ENCODE results near the gene UVRAG. TPM values are rescaled to one million over a fixed set of nuclear protein-coding genes. Genes with fewer than 3 reads are reported as not detected.

Gene UVRAG
- total RNA-seq, 6 donors from 2014 or later, result 23.3 to 72.3 (median 28.5) TPM

- Histone ChIP-seq H3K27me3 (no peaks in the 10 kb centered on the region), H3K9me3 (no peaks in the 10 kb centered on the region), H3K36me3 (no peaks in the 10 kb centered on the region), H3K27ac (no peak overlapping the region), H3K4me1 (no peaks in the 10 kb centered on the region), H3K4me3 (no peak overlapping the region)
- WGBS, 2 donors, result 90 to 94% methylated on average over 2 of the region's 2 CpGs
- no peak for TF ChIP-seq POLR2A (IDR thresholded peaks at IDR 0.05)
- TF ChIP-seq POLR2AphosphoS5 (IDR thresholded peaks at IDR 0.05), result no peak
- TF ChIP-seq, protein P1, sequence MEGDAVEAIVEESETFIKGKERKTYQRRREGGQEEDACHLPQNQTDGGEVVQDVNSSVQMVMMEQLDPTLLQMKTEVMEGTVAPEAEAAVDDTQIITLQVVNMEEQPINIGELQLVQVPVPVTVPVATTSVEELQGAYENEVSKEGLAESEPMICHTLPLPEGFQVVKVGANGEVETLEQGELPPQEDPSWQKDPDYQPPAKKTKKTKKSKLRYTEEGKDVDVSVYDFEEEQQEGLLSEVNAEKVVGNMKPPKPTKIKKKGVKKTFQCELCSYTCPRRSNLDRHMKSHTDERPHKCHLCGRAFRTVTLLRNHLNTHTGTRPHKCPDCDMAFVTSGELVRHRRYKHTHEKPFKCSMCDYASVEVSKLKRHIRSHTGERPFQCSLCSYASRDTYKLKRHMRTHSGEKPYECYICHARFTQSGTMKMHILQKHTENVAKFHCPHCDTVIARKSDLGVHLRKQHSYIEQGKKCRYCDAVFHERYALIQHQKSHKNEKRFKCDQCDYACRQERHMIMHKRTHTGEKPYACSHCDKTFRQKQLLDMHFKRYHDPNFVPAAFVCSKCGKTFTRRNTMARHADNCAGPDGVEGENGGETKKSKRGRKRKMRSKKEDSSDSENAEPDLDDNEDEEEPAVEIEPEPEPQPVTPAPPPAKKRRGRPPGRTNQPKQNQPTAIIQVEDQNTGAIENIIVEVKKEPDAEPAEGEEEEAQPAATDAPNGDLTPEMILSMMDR (IDR thresholded peaks at IDR 0.05), result no peak
- no peak for TF ChIP-seq EP300 (IDR thresholded peaks at IDR 0.05)
- ATAC-seq (ENCODE audit: low FRiP score in 2 of 2) (no peak), DNase-seq (no peak)
Observed at GRCh38 chr11:75993126-75993525, 178.1 kb downstream of the UVRAG start.

DNA sequence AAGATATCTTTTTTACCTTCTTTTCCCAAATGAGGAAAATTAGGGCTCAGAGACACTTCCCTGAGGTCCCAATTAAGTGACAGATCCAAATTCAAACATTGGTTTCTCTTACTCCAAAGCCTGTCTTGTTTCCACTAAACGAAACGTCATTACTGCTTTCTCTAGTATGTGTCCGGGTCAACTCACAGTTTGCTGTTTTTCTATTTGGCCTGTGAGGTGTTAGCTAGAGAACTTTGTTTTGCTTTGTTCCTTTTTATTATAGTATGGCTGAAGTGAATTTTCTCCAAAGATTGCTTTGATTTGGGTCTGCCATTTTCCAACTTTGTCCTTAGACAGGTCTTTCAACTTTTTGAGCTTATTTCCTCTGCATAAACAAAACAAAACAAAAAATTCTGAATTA, 179.6 kb downstream of the UVRAG start:
- Histone ChIP-seq H3K27me3 (no peaks in the 10 kb centered on the region), H3K4me3 (no peak overlapping the region), H3K9me3 (no peaks in the 10 kb centered on the region), H3K4me1 (no peaks in the 10 kb centered on the region), H3K36me3 (no peaks in the 10 kb centered on the region), H3K27ac (no peak overlapping the region)
- no peak for ATAC-seq (ENCODE audit: low FRiP score in 2 of 2)
- TF ChIP-seq, protein P1 (IDR thresholded peaks at IDR 0.05), result no peak
- no peak for TF ChIP-seq EP300 (IDR thresholded peaks at IDR 0.05)
- TF ChIP-seq POLR2A (IDR thresholded peaks at IDR 0.05), result no peak
- TF ChIP-seq POLR2AphosphoS5 (IDR thresholded peaks at IDR 0.05), result no peak
- DNase-seq, result no peak
- 84 to 91% methylated on average over 3 of the region's 3 CpGs for WGBS, 2 donors

DNA sequence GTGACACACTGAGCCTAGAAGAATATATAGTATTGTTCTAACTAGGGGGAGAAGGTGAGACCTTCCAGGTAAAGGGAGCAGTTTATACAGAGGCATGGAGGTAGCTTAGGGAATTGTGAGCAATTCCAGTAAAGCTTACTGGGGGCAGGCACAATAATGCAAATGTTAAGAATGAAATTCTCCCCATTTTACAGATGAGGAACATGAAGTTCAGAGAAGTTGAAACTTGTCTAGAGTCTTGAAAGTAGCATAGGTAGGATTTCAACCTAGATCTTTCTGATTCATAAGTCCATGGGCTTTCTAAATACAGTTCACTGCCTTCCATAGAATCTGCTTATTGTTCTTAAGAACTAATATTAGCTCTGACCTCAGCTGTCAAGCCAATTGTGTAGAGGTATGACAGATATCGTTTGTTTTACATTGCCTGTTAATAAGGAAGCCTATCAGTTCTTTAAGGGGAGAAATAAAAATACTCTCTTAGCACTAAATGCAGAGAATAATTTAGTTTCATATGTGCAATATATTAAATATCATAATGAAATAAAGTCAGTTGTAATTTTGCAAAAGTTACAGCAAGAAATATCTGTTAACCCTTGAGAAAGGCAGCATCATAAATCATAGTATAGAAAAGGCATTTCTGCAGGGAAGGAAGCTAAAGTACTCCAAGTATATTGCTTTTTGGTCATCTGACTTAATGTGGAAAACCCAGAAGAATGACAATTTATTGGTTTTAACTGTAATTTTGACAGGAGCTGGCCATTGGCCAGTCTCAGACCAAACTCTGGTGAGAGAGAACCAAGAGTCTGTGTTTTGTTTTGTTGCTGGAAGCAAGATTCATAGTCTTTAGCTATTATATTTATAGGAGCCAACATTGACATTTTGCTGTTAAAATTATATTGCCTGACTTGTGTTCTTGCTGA, 181.8 kb downstream of the UVRAG start:
- WGBS, 2 donors, result 45 to 56% methylated on average over 1 of the region's 1 CpG
- Histone ChIP-seq H3K36me3 (no peaks in the 10 kb centered on the region), H3K4me1 (no peaks in the 10 kb centered on the region), H3K27ac (no peak overlapping the region), H3K27me3 (no peaks in the 10 kb centered on the region), H3K4me3 (no peak overlapping the region), H3K9me3 (no peaks in the 10 kb centered on the region)
- TF ChIP-seq EP300 (IDR thresholded peaks at IDR 0.05), result no peak
- DNase-seq, result no peak
- no peak for ATAC-seq (ENCODE audit: low FRiP score in 2 of 2)

GRCh38 chr11:76004400-76004799, 189.4 kb downstream of the UVRAG start:
- Histone ChIP-seq H3K36me3 (peaks cover 7 to 35% (median 18%) of the 10 kb centered on the region in 4 donors), H3K4me3 (no peak overlapping the region), H3K27me3 (no peaks in the 10 kb centered on the region), H3K4me1 (no peaks in the 10 kb centered on the region), H3K27ac (no peak overlapping the region), H3K9me3 (no peaks in the 10 kb centered on the region)
- TF ChIP-seq EP300 (IDR thresholded peaks at IDR 0.05) (no peak), POLR2A (IDR thresholded peaks at IDR 0.05) (no peak), POLR2AphosphoS5 (IDR thresholded peaks at IDR 0.05) (no peak)
- TF ChIP-seq, protein P1 (IDR thresholded peaks at IDR 0.05), result no peak
- ATAC-seq (ENCODE audit: low FRiP score in 2 of 2) (no peak), DNase-seq (no peak)
- WGBS, 2 donors, result 98 to 100% methylated on average over 3 of the region's 3 CpGs

DNA sequence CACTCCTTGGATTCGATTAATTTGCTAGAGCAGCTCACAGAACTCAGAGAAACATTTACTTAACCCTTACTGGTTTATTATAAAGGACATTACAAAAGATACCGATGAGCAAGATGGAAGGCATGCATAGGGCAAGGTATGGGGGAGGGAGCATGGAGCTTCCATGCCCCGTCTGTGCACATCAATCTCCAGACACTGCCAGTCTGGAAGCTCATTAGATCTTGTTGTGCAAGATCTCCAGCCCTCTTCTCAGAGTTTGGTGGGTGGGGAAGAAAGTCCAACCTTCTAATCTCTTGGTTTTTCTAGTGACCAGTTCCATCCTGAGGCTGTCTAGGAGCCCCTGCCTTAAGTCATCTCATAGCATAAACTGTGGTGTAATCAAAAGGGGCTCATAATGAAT, 190.7 kb downstream of the UVRAG start:
- H3K4me3 ChIP-seq, result no peak overlapping the region
- no peaks in the 10 kb centered on the region for H3K4me1 ChIP-seq
- 91 to 97% methylated on average over 3 of the region's 3 CpGs for WGBS, 2 donors
- H3K36me3 ChIP-seq, result peaks cover 7 to 35% (median 18%) of the 10 kb centered on the region in 4 donors
- DNase-seq (no peak), ATAC-seq (ENCODE audit: low FRiP score in 2 of 2) (no peak)
- TF ChIP-seq, protein P1 (IDR thresholded peaks at IDR 0.05), result no peak
- TF ChIP-seq POLR2A (IDR thresholded peaks at IDR 0.05), result no peak
- TF ChIP-seq EP300 (IDR thresholded peaks at IDR 0.05), result no peak
- no peak for TF ChIP-seq POLR2AphosphoS5 (IDR thresholded peaks at IDR 0.05)
- no peak overlapping the region for H3K27ac ChIP-seq
- no peaks in the 10 kb centered on the region for H3K27me3 ChIP-seq
- H3K9me3 ChIP-seq, result no peaks in the 10 kb centered on the region

Measured in upper lobe of left lung (tissue), 6 donors.